Cardiac muscle cell (in vitro differentiated cells and primary cell): Measurements from ENCODE around the gene DYRK2. TPM values are rescaled to one million over a fixed set of nuclear protein-coding genes. Genes with fewer than 3 reads are reported as not detected.
A peak's percentile ranks its signal among the peaks of the same experiment; 100 is the strongest.
"Not testable (repeated sequence)": the region's sequence is repeated elsewhere in the genome, so short reads cannot be mapped to it uniquely, and the experiment has no call there.

Experiments
- DNase-seq, 2 donors: peaks; one replicate each; pipeline versions ENCODE4 v3.0.0 to v3.0.0-alpha.2; 2010 to 2017; ENCODE audit warnings: low read depth in 1 of 2, low spot score in 1 of 2
- H3K27ac ChIP-seq: fragments of 200-600 bp; sonication (generic); 2 replicates; pipeline ENCODE4 v1.5.1; 2016
- H3K27me3 ChIP-seq: fragments of 200-600 bp; sonication (generic); 2 replicates; pipeline ENCODE4 v1.6.0; 2016; ENCODE audit warnings: control low read depth
- H3K36me3 ChIP-seq: fragments of 200-600 bp; sonication (generic); 2 replicates; pipeline ENCODE4 v1.5.1; 2016; ENCODE audit warnings: control low read depth
- H3K4me1 ChIP-seq: fragments of 200-600 bp; sonication (generic); 2 replicates; pipeline ENCODE4 v1.8.1; 2017; ENCODE audit warnings: low read depth, mild to moderate bottlenecking, mixed run types
- H3K4me3 ChIP-seq: fragments of 200-600 bp; sonication (generic); 2 replicates; pipeline ENCODE4 v1.5.1; 2016; ENCODE audit warnings: mild to moderate bottlenecking
- H3K9me3 ChIP-seq: fragments of 200-600 bp; sonication (generic); 2 replicates; pipeline ENCODE4 v1.5.1; 2017; ENCODE audit warnings: low read depth, mild to moderate bottlenecking, control low read depth
- CTCF ChIP-seq: IDR thresholded peaks from 2 replicates; pipeline ENCODE4 v1.5.1; 2012; ENCODE audit warnings: low read depth, mild to moderate bottlenecking, low read length
- polyA plus RNA-seq: library from polyadenylated mRNA; unstranded; fragments of >200 nt; fragmentation: Nextera tagmentation; extraction: Ambion mirVana; gene quantifications from 2 replicates; pipeline ENCODE4 v1.2.1, GENCODE V29; 2016
- total RNA-seq: library from RNA; depleted of rRNA; stranded (reverse); fragments of >200 nt; gene quantifications from 2 replicates; pipeline ENCODE4 v1.2.3, GENCODE V29; 2016

Gene DYRK2
- total and polyA plus RNA-seq, 2 experiments from 2014 or later: 48.2 to 95.9 TPM

- H3K27me3 ChIP-seq: no peaks in the 10 kb centered on the region
- no peak for DNase-seq
- H3K4me3 ChIP-seq: no peak overlapping the region
- H3K27ac ChIP-seq: peak overlapping the region; percentile 28
- no peaks in the 10 kb centered on the region for H3K9me3 ChIP-seq
- TF ChIP-seq CTCF: no peak
- H3K4me1 ChIP-seq: no peaks in the 10 kb centered on the region
- H3K36me3 ChIP-seq: no peaks in the 10 kb centered on the region
Observed at GRCh38 chr12:67669934-67670631, 21.5 kb downstream of the DYRK2 start.

- TF ChIP-seq CTCF: no peak
- peak in 1 of 2 donors; percentile 82 for DNase-seq
- Histone ChIP-seq H3K4me3 (no peak overlapping the region), H3K36me3 (no peaks in the 10 kb centered on the region), H3K4me1 (no peaks in the 10 kb centered on the region), H3K27me3 (no peaks in the 10 kb centered on the region), H3K9me3 (no peaks in the 10 kb centered on the region), H3K27ac (peak overlapping the region; percentile 60)
Observed at GRCh38 chr12:67671419-67671818, 22.9 kb downstream of the DYRK2 start.

- no peak overlapping the region for H3K4me3 ChIP-seq
- DNase-seq: no peak
- TF ChIP-seq CTCF: no peak
- no peak overlapping the region for H3K27ac ChIP-seq
- H3K4me1 ChIP-seq: no peaks in the 10 kb centered on the region
- H3K27me3 ChIP-seq: no peaks in the 10 kb centered on the region
- no peaks in the 10 kb centered on the region for H3K36me3 ChIP-seq
- no peaks in the 10 kb centered on the region for H3K9me3 ChIP-seq
Observed at GRCh38 chr12:67671892-67672291, 23.3 kb downstream of the DYRK2 start.

GRCh38 chr12:67672507-67672906 lies 24.0 kb downstream of the DYRK2 start:
- H3K36me3 ChIP-seq, H3K27me3 ChIP-seq, H3K9me3 ChIP-seq, H3K4me1 ChIP-seq, H3K4me3 ChIP-seq, H3K27ac ChIP-seq, DNase-seq: not testable (repeated sequence)

- not testable (repeated sequence) for H3K4me3 ChIP-seq, H3K9me3 ChIP-seq, DNase-seq, H3K4me1 ChIP-seq, H3K27ac ChIP-seq, H3K36me3 ChIP-seq, H3K27me3 ChIP-seq
Observed at GRCh38 chr12:67673509-67673908, 25.0 kb downstream of the DYRK2 start.

GRCh38 chr12:67674417-67674816 lies 25.9 kb downstream of the DYRK2 start:
- no peaks in the 10 kb centered on the region for H3K27me3 ChIP-seq
- H3K9me3 ChIP-seq: no peaks in the 10 kb centered on the region
- H3K4me3 ChIP-seq: no peak overlapping the region
- DNase-seq: no peak
- H3K36me3 ChIP-seq: no peaks in the 10 kb centered on the region
- H3K4me1 ChIP-seq: no peaks in the 10 kb centered on the region
- H3K27ac ChIP-seq: no peak overlapping the region
- TF ChIP-seq CTCF: no peak
